Measurements from ENCODE around the gene MAST3. TPM values are rescaled to one million over a fixed set of nuclear protein-coding genes. Genes with fewer than 3 reads are reported as not detected.
A peak's percentile ranks its signal among the peaks of the same experiment; 100 is the strongest.

The MAST3 gene
- polyA plus RNA-seq, 1 experiment, result 2.1 TPM

- no peak for DNase-seq (ENCODE audit: low read depth, low spot score)
- CTCF ChIA-PET, result interaction anchor here (0.6 to 2.4 kb wide), 38 partner anchors 9 to 209 kb away, joined by 3 to 28 read pairs (median 5); partner anchors contain the start of genes ARRDC2, IFI30 and PIK3R2
- POLR2A ChIA-PET, result interaction anchor here (0.7 to 1.0 kb wide), 2 partner anchors 168 to 717 kb away, joined by 3 to 4 read pairs; partner anchors contain the start of gene JUND
Observed at GRCh38 chr19:18112989-18113478, 15.5 kb downstream of the MAST3 start.

DNA sequence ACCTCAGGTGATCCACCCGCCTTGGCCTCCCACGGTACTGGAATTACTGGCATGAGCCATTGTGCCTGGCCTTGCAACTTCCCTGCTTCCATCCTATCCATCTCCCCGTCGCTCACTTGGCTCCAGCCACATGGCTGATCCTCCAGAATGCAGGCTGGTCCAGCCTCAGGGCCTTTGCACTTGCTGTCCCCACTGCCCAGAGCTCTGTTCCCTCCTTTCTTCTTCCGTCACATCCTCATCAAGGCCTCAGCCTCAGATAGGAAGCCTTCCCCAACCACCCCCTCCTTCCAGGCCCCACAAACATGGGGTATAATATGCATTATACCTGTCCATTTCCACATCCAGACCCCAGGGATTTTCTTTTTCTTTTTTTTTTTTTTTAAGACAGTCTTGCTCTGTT, 16.2 kb downstream of the MAST3 start:
- DNase-seq (ENCODE audit: low read depth, low spot score), result no peak
- ChIA-PET POLR2A (no interaction called here), CTCF (interaction anchor here (0.8 to 2.4 kb wide), 15 partner anchors 10 to 179 kb away, joined by 3 to 28 read pairs (median 7); partner anchors contain the start of genes IFI30 and PIK3R2)
- no peaks in the 10 kb centered on the region; the same call in 1 of the 2 replicates for H3K9me3 ChIP-seq (ENCODE audit: control insufficient read depth, insufficient read depth, low read length)
- TF ChIP-seq, protein P1, sequence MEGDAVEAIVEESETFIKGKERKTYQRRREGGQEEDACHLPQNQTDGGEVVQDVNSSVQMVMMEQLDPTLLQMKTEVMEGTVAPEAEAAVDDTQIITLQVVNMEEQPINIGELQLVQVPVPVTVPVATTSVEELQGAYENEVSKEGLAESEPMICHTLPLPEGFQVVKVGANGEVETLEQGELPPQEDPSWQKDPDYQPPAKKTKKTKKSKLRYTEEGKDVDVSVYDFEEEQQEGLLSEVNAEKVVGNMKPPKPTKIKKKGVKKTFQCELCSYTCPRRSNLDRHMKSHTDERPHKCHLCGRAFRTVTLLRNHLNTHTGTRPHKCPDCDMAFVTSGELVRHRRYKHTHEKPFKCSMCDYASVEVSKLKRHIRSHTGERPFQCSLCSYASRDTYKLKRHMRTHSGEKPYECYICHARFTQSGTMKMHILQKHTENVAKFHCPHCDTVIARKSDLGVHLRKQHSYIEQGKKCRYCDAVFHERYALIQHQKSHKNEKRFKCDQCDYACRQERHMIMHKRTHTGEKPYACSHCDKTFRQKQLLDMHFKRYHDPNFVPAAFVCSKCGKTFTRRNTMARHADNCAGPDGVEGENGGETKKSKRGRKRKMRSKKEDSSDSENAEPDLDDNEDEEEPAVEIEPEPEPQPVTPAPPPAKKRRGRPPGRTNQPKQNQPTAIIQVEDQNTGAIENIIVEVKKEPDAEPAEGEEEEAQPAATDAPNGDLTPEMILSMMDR (IDR thresholded peaks at IDR 0.05; ENCODE audit: low read depth, low read length), result no peak
- H3K27me3 ChIP-seq (ENCODE audit: control insufficient read depth, insufficient read depth, low read length), result peaks cover 3% of the 10 kb centered on the region
- H3K27ac ChIP-seq (ENCODE audit: low read depth, low read length), result no peak overlapping the region
- no peak overlapping the region for H3K4me3 ChIP-seq (ENCODE audit: low read depth, low read length)

More at GRCh38 chr19:18112989-18113478, 15.5 kb downstream of the MAST3 start:
- TF ChIP-seq, protein P1 (IDR thresholded peaks at IDR 0.05; ENCODE audit: low read depth, low read length), result peak; percentile 96
- Histone ChIP-seq H3K27me3 (ENCODE audit: control insufficient read depth, insufficient read depth, low read length) (peaks cover 3% of the 10 kb centered on the region), H3K27ac (ENCODE audit: low read depth, low read length) (no peak overlapping the region), H3K9me3 (ENCODE audit: control insufficient read depth, insufficient read depth, low read length) (no peaks in the 10 kb centered on the region; the same call in 1 of the 2 replicates), H3K4me3 (ENCODE audit: low read depth, low read length) (no peak overlapping the region)

DNA sequence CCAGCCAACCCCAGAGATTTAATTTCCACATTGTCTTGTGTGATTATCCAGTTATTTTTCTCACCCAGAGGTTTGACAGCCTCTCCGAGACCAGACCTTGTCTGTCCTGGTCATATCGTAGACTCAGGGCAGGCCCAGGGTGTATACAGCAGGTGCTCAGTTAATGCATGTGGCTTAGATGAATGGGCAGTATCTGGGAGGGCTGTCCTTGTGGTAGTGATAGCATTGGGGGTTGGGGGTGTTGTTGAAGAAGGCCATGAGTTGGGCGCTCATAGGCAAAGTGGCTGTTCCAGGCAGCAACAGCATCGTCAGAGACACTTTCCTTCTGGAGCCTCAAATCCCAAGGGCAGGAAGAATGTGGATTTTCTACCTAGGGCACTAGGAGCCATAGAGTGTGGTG, 16.9 kb downstream of the MAST3 start:
- ChIA-PET CTCF (no interaction called here), POLR2A (no interaction called here)
- no peaks in the 10 kb centered on the region; the same call in 1 of the 2 replicates for H3K9me3 ChIP-seq (ENCODE audit: control insufficient read depth, insufficient read depth, low read length)
- DNase-seq (ENCODE audit: low read depth, low spot score), result no peak
- H3K4me3 ChIP-seq (ENCODE audit: low read depth, low read length), result no peak overlapping the region
- no peak overlapping the region for H3K27ac ChIP-seq (ENCODE audit: low read depth, low read length)
- peaks cover 3% of the 10 kb centered on the region for H3K27me3 ChIP-seq (ENCODE audit: control insufficient read depth, insufficient read depth, low read length)
- TF ChIP-seq, protein P1 (IDR thresholded peaks at IDR 0.05; ENCODE audit: low read depth, low read length), result no peak

- CTCF ChIA-PET, result no interaction called here
- peak overlapping the region; percentile 47 for H3K4me3 ChIP-seq (ENCODE audit: low read depth, low read length)
- POLR2A ChIA-PET, result no interaction called here
- no peaks in the 10 kb centered on the region for H3K9me3 ChIP-seq (ENCODE audit: control insufficient read depth, insufficient read depth, low read length)
- H3K27me3 ChIP-seq (ENCODE audit: control insufficient read depth, insufficient read depth, low read length), result no peaks in the 10 kb centered on the region
- no peak for DNase-seq (ENCODE audit: low read depth, low spot score)
- no peak overlapping the region for H3K27ac ChIP-seq (ENCODE audit: low read depth, low read length)
- TF ChIP-seq, protein P1 (IDR thresholded peaks at IDR 0.05; ENCODE audit: low read depth, low read length), result no peak
Observed at GRCh38 chr19:18117364-18117691, 19.8 kb downstream of the MAST3 start.

DNA sequence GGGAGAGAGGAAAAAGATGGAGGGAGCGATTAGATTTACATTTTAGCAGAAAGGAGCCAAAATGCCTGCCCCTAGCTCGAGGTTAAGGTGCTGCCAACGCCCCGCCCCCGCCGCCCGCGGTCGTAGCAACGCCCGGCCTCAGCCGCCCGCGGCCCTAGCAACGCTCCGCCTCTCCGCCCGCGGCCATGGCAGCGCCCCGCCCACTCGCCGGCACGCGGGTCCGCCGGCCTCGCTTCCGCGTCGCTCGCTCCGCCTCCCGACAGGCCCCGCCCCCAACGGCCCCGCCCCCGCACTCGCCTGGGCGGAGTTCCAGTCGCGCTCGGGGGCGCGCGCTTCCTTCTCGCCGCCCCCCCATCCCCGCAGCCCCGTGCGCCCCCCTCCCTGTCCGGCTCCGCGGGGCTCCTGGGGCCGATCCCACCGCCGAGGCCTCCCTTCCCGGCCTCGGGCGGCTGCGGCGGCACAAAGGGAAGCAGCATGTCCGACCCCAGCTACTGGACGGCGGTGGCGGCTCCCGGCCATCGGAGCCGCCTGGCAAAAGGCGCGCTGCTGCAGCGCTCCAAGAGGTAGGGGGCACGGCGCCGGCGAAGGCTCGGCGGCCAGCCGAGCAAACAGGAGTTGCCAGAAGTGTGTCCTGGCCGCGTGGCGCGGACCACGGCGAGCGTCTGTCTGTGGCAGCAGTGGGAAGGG, 20.3 kb downstream of the MAST3 start:
- H3K27ac ChIP-seq (ENCODE audit: low read depth, low read length), result no peak overlapping the region
- H3K4me3 ChIP-seq (ENCODE audit: low read depth, low read length), result peak overlapping the region; percentile 72
- no peaks in the 10 kb centered on the region for H3K9me3 ChIP-seq (ENCODE audit: control insufficient read depth, insufficient read depth, low read length)
- no peaks in the 10 kb centered on the region for H3K27me3 ChIP-seq (ENCODE audit: control insufficient read depth, insufficient read depth, low read length)
- ChIA-PET POLR2A (no interaction called here), CTCF (no interaction called here)
- no peak for DNase-seq (ENCODE audit: low read depth, low spot score)
- TF ChIP-seq, protein P1 (IDR thresholded peaks at IDR 0.05; ENCODE audit: low read depth, low read length), result peak; percentile 12; the same call in 1 of the 2 replicates
